Stomach (tissue), 4 donors: ENCODE results near the gene GIMAP7.

ENCODE experiments used
- CTCF ChIP-seq, 7 experiments: fragments of 450-650 bp in 4 of 7; fragments of 200-600 bp in 3 of 7; sonication (generic) in 3 of 7; IDR thresholded peaks; one replicate each; pipeline ENCODE4 v1.5.1; 2016 to 2019; ENCODE audit warnings: antibody characterized with exemption in 7 of 7, control low read depth in 2 of 7, mild to moderate bottlenecking in 1 of 7
- EP300 ChIP-seq: sonication (generic); formaldehyde crosslinking; IDR thresholded peaks from one replicate; pipeline ENCODE4 v1.6.1; 2017; ENCODE audit warnings: antibody characterized with exemption

GRCh38 chr7:150566123-150566522, 51.5 kb downstream of the GIMAP7 start:
- TF ChIP-seq EP300 (no peak), CTCF (IDR thresholded peaks at IDR 0.05) (no peak)
